ENCODE data around the gene NPEPL1.

The NPEPL1 gene

GRCh38 chr20:58702161-58702510, 9.5 kb downstream of the NPEPL1 start:
- DNase-seq, result no peak

- DNase-seq, result no peak
These were observed 10.5 kb downstream of the NPEPL1 start for GRCh38 chr20:58702859-58703648.

DNA sequence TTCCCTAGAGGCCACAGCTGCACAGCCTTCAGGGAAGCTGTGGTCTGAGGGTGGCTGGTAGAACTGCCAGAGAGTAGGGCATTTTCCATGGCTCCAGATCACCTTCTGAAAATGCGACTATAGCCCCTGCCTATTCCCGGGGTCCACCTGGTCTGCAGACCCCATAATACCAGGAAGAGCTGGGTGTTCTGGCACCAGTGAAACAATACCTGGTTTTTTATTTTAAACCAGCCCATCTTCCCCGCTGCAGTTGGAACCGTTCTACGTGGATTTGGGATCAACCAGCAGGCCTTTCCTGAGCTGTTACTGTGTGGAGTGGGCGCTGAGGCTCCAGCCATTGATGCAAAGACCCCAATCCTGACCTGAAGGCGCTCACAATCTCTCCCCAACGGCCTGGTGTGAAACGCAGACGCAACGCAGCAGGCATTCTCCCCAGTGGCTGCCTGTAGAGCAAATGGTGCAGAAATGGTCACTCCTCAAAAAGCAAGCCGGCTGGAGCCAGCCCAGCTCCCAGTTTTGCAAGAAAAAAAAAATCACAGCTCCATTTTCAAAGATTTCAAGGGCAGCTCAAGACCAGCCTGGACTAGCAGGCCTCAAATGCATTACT, 11.3 kb downstream of the NPEPL1 start:
- no peak for DNase-seq

DNA sequence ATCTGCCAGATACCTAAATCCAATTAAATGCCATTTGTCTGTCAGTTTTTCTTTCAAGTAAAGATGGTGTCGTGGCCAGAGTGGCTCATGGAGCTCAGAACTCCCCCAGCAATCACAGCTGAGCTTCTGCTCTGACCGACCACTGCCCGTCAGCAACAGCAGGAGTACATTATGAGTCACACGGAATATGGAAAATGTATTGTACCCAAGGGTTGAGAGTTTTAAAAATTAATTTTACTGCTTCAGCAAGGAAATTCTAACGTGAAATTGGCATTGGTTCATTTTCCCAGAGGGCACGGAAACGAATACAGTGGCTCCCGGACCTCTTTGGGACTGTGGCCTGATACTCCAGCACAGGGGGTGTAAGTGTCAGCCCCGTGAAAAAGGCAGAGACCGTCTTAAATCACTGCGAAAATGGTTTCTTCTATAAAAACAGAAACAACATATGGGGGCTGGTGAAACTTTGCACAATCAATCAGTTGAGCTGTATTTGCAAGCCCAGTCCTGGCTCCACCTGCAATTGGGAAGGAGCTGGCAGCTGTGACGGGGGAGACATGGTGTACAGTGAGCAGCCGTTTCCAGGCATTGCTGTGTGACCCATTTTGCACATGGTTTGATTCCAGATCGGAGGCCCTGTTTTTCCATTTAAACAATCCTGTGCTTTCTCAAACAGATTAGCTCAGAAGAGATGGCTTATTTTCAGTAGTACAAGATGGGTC, 12.8 kb downstream of the NPEPL1 start:
- DNase-seq, result no peak

DNA sequence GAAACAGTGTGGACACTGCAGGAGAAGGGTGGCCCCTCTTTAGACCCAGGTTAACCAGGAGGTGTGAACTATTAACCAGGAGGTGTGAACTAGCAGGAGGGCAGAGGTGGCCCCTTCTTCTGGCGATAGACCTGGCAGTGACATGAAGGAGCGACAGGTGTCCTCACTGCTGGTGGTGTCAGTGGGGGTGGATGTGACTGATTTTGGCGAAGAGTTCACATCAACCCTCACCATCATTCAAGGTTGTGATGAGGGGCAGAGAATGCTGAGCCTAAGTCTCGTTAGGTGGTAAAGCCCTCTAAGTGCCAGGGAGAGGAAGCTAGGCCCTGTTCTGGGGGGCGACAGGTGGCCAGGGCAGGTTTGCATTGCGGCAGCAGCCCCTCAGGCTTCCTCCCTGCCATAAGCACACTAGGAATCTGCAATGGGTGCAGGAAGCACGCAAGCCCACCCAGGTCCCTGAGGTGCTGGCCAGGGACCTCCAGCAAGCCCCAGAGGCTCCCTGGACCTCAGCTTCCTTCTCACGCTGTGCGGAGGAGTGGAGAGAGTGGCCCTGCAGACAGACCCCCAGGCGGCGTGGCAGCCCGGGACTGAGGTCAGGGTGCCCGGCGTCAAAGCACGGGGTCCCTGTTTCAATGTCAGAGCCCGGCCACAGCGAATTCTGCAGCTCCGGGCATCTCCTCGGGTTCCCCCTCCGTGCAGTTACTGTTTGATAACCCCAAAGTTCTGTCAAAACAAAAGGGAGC, 13.7 kb downstream of the NPEPL1 start:
- no peak for DNase-seq

DNA sequence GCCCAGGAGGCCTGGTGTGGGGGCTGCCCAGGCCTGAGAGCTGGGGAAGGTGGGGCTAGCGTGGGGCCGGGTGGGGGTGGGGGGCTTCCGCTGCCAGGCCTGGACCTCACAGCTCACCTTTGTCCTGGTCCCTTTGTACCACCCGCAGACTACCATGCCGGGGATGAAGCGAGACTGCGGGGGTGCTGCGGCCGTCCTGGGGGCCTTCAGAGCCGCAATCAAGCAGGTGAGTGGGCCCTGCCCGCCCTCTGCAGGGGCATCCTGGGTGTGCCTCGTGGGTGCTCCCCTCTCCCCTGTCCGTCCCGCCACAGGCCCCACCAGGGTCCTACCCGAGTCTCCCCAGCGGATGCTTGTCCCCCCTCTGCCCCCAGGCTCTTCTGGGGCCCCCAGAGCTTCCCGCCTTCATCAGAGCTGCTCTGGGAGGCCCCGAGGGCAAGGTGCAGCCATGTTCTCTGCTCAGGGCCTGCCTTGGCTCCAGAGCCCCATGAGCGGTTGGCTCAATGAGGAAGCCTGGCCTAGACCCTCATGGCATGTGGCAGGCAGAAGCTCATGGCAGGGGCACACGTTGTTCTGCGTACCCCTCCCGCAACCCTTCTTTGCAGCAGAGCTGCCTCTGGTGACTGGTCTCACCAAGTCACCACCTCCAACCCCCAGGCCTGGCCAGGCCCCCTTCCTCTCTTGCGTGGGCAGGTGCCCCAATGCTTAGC, 14.5 kb downstream of the NPEPL1 start:
- no peak for DNase-seq

DNA sequence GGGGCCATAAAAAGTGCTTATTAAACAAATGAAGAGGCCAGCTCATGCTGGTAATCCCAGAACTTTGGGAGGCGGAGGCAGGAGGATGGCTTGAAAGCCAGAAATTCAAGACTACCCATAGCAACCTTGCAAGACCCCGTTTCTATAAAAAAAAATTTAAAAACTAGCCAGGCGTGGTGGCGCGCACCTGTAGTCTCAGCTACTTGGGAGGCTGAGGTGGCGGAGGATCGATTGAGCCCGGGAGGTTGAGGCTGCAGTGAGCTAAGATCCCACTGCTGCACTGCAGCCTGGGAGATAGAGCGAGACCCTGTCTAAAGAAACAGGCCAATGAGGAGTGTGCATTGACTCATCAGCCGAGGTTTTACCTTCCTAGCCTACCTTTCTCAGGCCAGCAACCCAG, 15.2 kb downstream of the NPEPL1 start:
- no peak for DNase-seq

DNA sequence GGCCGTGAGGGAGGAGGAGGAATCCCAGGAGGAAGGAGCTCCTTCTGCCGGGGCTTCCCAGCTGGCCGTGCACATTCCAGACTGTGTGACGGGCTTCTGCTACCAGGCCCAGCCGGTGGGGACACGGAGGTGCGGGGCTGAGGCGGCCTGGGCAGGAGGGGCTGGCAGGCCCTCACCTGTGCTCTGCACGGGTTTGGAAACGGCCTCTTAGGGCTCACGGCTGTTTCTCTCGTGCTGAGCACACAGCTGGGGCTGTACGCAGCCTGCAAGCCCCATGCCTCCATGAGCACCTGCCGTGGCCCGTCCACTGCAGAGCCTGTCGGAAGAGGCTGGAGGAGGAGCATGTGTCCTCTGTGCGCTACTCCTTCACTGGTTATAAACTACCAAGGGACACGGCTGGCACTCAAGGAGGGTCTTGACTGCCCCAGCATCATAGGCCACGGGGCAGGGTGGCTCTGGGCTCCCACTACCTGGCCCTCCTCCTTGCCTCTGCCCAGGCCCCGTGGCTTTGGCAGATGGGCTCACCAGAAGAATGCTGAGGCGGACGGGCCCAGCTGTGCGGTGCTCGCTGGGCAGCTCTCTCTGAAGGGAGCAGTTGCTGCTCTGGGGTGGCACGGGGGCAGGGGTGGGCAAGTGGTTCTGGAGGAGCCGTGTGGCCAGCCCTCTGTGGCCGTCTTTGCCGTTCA, 15.8 kb downstream of the NPEPL1 start:
- no peak for DNase-seq

- no peak for DNase-seq
These were observed 16.6 kb downstream of the NPEPL1 start for GRCh38 chr20:58709013-58709702.

DNA sequence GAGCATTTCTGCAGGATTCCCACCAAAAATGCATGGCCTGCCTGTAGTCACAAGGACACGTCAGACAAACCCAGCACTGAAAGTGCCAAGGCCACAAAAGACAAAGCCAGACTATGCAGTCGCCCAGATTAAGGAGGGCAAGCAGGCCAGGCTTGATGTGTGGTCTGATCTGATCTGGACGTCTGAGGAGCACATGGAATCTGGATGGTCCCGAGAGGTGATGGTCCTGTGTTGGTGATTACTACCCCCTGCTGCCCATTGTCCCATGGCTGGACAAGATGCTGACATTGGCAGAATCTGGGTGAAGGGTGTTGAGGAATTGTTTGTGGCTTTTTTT, 17.1 kb downstream of the NPEPL1 start:
- DNase-seq, result no peak

- DNase-seq, result no peak
These were observed 18.1 kb downstream of the NPEPL1 start for GRCh38 chr20:58710481-58711265.

DNA sequence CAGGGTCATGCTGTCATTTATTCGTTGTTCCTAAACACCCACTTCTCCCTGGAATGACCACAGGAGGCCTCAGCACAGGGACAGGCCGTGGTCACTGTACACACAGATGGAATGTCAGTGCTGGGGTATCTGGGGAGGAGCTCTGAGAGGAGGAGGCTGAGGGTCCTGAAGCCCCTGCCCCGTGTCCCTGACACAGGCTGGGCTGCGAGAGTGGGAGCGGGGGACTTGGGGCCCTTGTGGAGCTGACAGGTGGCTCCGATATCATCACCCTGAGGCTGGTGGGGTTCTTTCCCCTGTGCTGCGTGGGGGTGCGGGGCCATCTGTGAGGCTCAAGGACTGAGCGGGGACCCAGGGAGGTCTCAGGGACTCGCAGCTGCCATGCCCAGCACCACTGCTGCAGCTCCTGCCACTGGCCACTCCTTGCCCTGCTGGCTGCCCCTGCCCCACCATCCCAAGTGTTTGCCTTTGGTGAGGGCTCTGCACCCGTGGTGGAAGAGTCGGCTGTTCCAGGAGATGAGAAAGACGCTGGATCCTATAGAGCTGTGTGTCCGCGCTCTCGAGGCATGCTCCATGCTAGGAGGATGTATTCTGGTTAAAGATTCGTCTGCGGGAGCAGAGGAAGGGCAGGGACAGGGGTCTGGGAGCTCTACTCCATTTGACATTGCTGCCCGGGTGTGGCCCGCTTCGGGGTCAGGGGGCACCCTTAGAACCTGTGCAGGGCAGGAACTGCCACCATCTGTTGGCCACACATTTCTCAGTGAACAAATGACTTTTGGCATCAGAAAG, 18.9 kb downstream of the NPEPL1 start:
- no peak for DNase-seq

- DNase-seq, result no peak
These were observed 19.7 kb downstream of the NPEPL1 start for GRCh38 chr20:58712151-58712791.

GRCh38 chr20:58712806-58713731, 20.5 kb downstream of the NPEPL1 start:
- no peak for DNase-seq

- no peak for DNase-seq
These were observed 21.3 kb downstream of the NPEPL1 start for GRCh38 chr20:58713801-58714339.

- no peak for DNase-seq
These were observed 21.8 kb downstream of the NPEPL1 start for GRCh38 chr20:58714340-58714922.

- DNase-seq, result no peak
These were observed 22.3 kb downstream of the NPEPL1 start for GRCh38 chr20:58714923-58715351.

DNA sequence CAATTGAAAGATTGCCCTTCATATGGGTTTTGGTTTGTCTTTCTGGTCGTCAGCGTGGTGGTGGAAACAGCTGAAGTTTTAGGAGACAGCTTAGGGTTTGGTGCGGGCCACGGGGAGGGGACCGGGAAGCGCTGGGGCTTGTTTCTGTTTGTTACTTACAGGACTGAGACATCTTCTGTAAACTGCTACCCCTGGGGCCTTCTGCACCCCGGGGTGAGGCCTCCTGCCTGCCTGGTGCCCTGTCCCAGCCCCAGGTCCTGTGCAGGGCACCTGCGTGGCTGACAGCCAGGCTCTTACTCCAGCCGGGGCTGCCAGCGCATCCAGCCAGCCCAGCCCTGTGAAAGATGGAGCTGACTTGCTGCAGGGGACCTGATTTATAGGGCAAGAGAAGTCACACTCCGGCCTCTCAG, 22.8 kb downstream of the NPEPL1 start:
- DNase-seq, result no peak

All from NCI-H2227 treated with DMSO at 0.1 percent for 48 hours (cell line).